HG03575 (cell line): ENCODE data around the gene DPH6.

Source experiments
- ATAC-seq: cut with Tn5 transposase; IDR thresholded peaks from one replicate; pipeline ENCODE4 v1.9.1; 2021; ENCODE audit not compliant: unreplicated experiment, insufficient number of reproducible peaks, low FRiP score; ENCODE audit errors: extremely low read depth

The DPH6 gene

GRCh38 chr15:35495080-35495479, 50.9 kb downstream of the DPH6 start:
- no peak for ATAC-seq

GRCh38 chr15:35491999-35492398, 54.0 kb downstream of the DPH6 start:
- ATAC-seq, result no peak

- no peak for ATAC-seq
These were observed 54.8 kb downstream of the DPH6 start for GRCh38 chr15:35491173-35491572.

GRCh38 chr15:35490511-35490910, 55.5 kb downstream of the DPH6 start:
- no peak for ATAC-seq

- ATAC-seq, result no peak
These were observed 58.5 kb downstream of the DPH6 start for GRCh38 chr15:35487417-35487816.

- ATAC-seq, result no peak
These were observed 59.7 kb downstream of the DPH6 start for GRCh38 chr15:35486296-35486695.

- no peak for ATAC-seq
These were observed 60.6 kb downstream of the DPH6 start for GRCh38 chr15:35485411-35485810.

- no peak for ATAC-seq
These were observed 61.6 kb downstream of the DPH6 start for GRCh38 chr15:35484231-35484945.

GRCh38 chr15:35481992-35482391, 64.0 kb downstream of the DPH6 start:
- ATAC-seq, result no peak

GRCh38 chr15:35481064-35481463, 64.9 kb downstream of the DPH6 start:
- ATAC-seq, result no peak

GRCh38 chr15:35479423-35479822, 66.5 kb downstream of the DPH6 start:
- ATAC-seq, result no peak

GRCh38 chr15:35477312-35478262, 68.4 kb downstream of the DPH6 start:
- no peak for ATAC-seq

GRCh38 chr15:35471024-35471423, 74.9 kb downstream of the DPH6 start:
- ATAC-seq, result no peak

GRCh38 chr15:35470441-35470840, 75.5 kb downstream of the DPH6 start:
- ATAC-seq, result no peak

- no peak for ATAC-seq
These were observed 79.5 kb downstream of the DPH6 start for GRCh38 chr15:35466476-35466875.

- ATAC-seq, result no peak
These were observed 80.2 kb downstream of the DPH6 start for GRCh38 chr15:35465783-35466182.

- no peak for ATAC-seq
These were observed 85.3 kb downstream of the DPH6 start for GRCh38 chr15:35460616-35461015.

- ATAC-seq, result no peak
These were observed 87.6 kb downstream of the DPH6 start for GRCh38 chr15:35458176-35458856.

- ATAC-seq, result no peak
These were observed 90.8 kb downstream of the DPH6 start for GRCh38 chr15:35455201-35455600.

- ATAC-seq, result no peak
These were observed 95.5 kb downstream of the DPH6 start for GRCh38 chr15:35450492-35450891.
